Measurements from ENCODE around the gene RGS12.

DNA sequence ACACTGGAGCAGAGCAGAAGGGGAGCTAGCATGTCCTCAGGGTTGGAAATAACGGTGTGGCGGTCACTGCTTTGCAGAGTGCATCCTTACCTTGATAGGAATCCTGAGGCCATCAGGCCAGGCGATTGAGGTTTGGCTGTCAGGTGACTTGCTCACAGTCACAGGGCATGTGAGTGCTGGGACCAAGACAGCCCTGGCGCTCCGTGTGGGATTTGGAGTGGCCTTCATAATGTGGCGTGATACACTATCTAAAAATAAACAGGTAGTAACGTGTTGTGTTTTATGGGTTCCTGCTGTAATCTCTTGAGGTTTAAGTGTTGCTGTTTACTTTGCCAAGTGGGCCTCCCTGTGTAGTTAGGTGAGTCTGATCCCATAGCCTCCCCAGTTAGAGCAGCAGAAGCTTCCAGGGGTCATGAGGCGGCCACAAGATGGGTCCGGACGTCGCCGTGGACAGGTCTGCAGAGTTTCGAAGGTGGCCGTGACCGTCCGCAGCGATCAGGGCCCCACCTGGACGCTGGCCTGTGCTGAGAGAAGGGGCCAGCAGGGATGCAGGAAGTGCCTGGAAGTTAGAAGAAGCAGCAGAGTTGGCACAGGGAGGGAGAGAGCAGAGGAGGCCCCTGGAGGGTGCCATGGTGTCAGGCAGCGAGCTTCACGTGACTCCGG is 27.7 kb downstream of the RGS12 start:
- no peak for TF ChIP-seq POLR2AphosphoS5 (IDR thresholded peaks at IDR 0.05; ENCODE audit: low read depth, low read length)
- no peak for TF ChIP-seq CCAR2 (optimal IDR thresholded peaks at IDR 0.05; ENCODE audit: low read depth, low read length)
- TF ChIP-seq HOXA9 (CRISPR knock-in tag; IDR thresholded peaks at IDR 0.05; ENCODE audit: borderline replicate concordance), result no peak
- TF ChIP-seq, protein P1, sequence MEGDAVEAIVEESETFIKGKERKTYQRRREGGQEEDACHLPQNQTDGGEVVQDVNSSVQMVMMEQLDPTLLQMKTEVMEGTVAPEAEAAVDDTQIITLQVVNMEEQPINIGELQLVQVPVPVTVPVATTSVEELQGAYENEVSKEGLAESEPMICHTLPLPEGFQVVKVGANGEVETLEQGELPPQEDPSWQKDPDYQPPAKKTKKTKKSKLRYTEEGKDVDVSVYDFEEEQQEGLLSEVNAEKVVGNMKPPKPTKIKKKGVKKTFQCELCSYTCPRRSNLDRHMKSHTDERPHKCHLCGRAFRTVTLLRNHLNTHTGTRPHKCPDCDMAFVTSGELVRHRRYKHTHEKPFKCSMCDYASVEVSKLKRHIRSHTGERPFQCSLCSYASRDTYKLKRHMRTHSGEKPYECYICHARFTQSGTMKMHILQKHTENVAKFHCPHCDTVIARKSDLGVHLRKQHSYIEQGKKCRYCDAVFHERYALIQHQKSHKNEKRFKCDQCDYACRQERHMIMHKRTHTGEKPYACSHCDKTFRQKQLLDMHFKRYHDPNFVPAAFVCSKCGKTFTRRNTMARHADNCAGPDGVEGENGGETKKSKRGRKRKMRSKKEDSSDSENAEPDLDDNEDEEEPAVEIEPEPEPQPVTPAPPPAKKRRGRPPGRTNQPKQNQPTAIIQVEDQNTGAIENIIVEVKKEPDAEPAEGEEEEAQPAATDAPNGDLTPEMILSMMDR (CRISPR knock-in tag; IDR thresholded peaks at IDR 0.05), result no peak
- TF ChIP-seq HMG20B (CRISPR knock-in tag; conservative IDR thresholded peaks at IDR 0.05), result no peak
- no peak for TF ChIP-seq ZNF10 (CRISPR knock-in tag; IDR thresholded peaks at IDR 0.05; ENCODE audit: borderline replicate concordance, low read depth)

Measured in HepG2 (cell line).